ENCODE results near the gene IGF2BP3.

GRCh38 chr7:23404546-23405239 lies 65.6 kb downstream of the IGF2BP3 start:
- TF ChIP-seq CTCF (conservative IDR thresholded peaks at IDR 0.05) (no peak), EZH2 (IDR thresholded peaks at IDR 0.05; ENCODE audit: low read depth) (no peak)

All from PC-9 (cell line).